ENCODE data around the gene IRGQ.
A peak's percentile ranks its signal among the peaks of the same experiment; 100 is the strongest.
"Not testable (repeated sequence)": the region's sequence is repeated elsewhere in the genome, so short reads cannot be mapped to it uniquely, and the experiment has no call there.

Gene IRGQ

DNA sequence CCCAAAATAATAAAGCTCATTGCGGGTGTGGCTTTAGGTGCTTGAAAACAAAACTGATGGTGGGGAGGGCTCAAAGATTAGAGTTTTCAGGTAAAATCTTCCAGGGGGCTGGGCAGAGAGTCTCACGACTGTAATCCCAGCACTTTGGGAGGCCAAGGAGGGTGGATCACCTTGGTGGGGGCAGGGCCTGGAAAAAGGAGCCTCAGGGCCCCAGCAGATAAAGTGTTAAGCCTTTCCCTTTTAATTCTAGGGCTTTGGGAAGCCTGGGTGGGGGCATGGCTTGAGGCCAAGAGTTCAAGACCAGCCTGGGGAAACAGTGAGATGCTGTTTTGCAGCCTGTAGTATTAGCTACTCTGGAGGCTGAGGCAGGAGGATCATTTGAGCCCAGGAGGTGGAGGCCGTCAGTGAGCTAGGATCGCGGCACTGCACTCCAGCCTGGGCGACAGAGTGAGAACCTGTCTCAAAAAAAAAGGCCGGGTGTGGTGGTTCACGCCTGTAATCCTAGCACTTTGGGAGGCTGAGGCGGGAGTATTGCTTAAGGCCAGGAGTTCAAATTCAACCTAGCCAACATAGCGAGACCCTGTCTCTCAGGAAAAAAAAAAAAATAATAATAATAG lies 1.7 kb downstream of the IRGQ start:
- Histone ChIP-seq H3K9ac (ENCODE audit: low read length) (no peak overlapping the region), H3K4me1 (ENCODE audit: control insufficient read depth, low read depth, low read length) (peaks cover 4% of the 10 kb centered on the region), H3K27me3 (ENCODE audit: control insufficient read depth, insufficient read depth, low read length) (no peaks in the 10 kb centered on the region), H3K36me3 (ENCODE audit: control insufficient read depth, low read depth, low read length) (peaks cover 13% of the 10 kb centered on the region), H3K27ac (ENCODE audit: low read length) (no peak overlapping the region), H3K4me3 (ENCODE audit: low read length) (peak overlapping the region; percentile 86), H3K9me3 (ENCODE audit: control insufficient read depth, low read depth, low read length) (no peaks in the 10 kb centered on the region)

DNA sequence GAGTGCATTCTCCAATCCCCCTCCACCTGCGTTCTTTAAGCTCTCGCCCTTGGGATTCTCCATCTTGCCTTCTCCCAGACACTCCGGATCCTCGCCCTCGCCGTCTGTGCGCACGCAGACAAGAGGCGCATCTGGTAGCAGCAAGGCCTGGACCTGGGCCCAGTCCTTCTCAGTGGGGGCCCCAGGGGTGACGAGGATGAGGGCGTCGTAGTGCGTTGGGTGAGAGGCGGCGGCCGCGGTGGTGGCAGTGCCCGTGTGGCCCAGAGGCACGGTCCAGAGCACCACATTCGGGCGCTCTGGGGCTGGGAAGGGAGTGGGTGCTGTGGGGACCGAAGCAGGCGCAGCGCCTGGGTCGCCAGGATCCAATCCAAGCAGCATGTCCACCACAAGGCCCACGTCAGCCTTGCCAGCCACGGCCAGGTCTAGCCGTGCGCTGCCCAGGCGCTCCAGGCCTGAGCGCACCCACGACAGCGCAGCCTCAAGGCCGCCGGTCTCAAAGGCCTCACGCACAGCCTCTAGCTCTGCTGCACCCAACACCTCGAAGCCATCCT lies 3.1 kb downstream of the IRGQ start:
- no peaks in the 10 kb centered on the region for H3K27me3 ChIP-seq (ENCODE audit: control insufficient read depth, insufficient read depth, low read length)
- H3K9me3 ChIP-seq (ENCODE audit: control insufficient read depth, low read depth, low read length): no peaks in the 10 kb centered on the region
- no peak overlapping the region for H3K4me3 ChIP-seq (ENCODE audit: low read length)
- peaks cover 4% of the 10 kb centered on the region for H3K4me1 ChIP-seq (ENCODE audit: control insufficient read depth, low read depth, low read length)
- H3K9ac ChIP-seq (ENCODE audit: low read length): no peak overlapping the region
- H3K36me3 ChIP-seq (ENCODE audit: control insufficient read depth, low read depth, low read length): peaks cover 14% of the 10 kb centered on the region
- no peak overlapping the region for H3K27ac ChIP-seq (ENCODE audit: low read length)

DNA sequence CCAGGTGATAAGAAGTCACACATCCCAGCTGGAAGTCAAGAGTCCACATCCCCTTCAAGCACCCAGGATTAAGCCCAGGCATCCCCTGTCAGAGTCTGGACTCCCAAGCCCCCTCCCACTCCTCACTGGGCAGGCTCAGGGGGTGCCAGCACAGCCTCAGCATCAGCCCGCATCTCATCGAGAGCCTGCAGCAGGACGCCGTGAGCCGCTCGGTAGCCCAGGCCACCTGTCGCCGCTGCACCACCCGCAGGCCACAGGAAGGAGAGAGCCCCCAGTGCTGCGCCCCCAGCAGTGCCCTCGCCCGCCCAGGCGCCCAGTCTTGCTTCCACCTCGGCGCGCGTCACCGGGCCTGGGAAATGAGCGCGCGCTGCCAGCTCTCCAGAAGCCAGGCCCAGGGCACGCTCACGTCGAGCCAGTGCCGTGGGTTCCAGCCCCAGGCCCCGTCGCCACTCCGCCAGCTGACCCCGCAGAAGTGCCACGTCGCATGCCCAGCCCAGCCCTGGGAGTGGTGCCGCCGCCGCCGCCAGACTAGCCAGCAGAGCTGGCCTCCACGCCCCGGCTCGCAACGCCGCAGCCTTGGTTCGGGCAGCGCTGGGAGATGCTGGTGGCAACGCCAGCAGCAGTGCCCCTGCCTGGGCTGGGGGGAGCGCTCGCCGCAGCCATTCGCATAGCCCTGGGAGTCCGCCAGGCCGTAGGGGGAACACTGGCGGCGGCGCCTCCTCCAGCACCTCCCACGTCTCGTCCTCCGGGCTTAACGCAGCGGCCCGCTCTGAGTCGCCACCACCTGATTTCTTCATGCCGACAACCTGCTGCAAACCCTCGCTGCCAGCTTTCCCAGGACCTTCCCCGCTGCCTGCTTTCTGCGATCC lies 3.8 kb downstream of the IRGQ start:
- Histone ChIP-seq H3K4me3 (ENCODE audit: low read length) (no peak overlapping the region), H3K4me1 (ENCODE audit: control insufficient read depth, low read depth, low read length) (peaks cover under 1% of the 10 kb centered on the region), H3K27ac (ENCODE audit: low read length) (no peak overlapping the region), H3K27me3 (ENCODE audit: control insufficient read depth, insufficient read depth, low read length) (no peaks in the 10 kb centered on the region), H3K9ac (ENCODE audit: low read length) (no peak overlapping the region), H3K9me3 (ENCODE audit: control insufficient read depth, low read depth, low read length) (no peaks in the 10 kb centered on the region), H3K36me3 (ENCODE audit: control insufficient read depth, low read depth, low read length) (peaks cover 14% of the 10 kb centered on the region)

DNA sequence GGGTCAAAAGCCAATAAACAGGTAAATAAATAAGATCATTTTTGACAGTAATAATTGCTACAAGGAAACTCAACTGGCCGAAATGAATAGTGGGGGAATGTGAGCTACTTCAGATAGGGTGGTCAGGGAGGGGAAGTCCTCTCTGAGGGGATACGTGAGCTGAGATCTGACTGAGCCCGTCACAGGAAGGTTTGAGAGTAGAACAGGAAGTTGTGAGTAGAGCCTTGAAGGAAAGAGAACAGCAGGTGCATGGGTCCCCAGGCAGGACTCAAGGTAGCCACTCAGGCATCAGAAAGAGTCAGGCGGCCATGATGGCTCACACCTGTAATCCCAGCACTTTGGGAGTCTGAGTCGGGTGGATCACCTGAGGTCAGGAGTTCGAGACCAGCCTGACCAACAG lies 6.3 kb downstream of the IRGQ start:
- Histone ChIP-seq H3K4me1 (ENCODE audit: control insufficient read depth, low read depth, low read length) (no peaks in the 10 kb centered on the region), H3K9ac (ENCODE audit: low read length) (no peak overlapping the region), H3K27ac (ENCODE audit: low read length) (no peak overlapping the region), H3K27me3 (ENCODE audit: control insufficient read depth, insufficient read depth, low read length) (no peaks in the 10 kb centered on the region), H3K9me3 (ENCODE audit: control insufficient read depth, low read depth, low read length) (no peaks in the 10 kb centered on the region), H3K4me3 (ENCODE audit: low read length) (no peak overlapping the region), H3K36me3 (ENCODE audit: control insufficient read depth, low read depth, low read length) (peaks cover 14% of the 10 kb centered on the region)

DNA sequence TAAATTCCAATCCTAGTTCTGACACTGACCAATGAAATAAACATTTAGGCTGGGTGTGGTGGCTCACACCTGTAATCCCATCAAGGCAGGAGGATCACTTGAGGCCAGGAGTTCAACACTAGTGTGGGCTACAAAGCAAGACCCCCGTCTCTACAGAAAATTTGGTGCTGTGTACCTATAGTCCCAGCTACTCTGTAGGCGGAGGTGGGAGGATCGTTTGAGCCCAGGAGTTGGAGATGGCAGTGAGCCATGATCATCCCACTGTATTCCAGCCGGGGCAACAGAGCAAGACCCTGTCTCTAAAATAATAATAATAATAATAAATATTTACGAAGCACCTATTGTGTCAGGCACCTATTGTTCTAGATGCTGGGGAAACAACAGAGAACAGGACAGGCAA lies 6.7 kb downstream of the IRGQ start:
- H3K9me3 ChIP-seq (ENCODE audit: control insufficient read depth, low read depth, low read length): no peaks in the 10 kb centered on the region
- H3K27me3 ChIP-seq (ENCODE audit: control insufficient read depth, insufficient read depth, low read length): no peaks in the 10 kb centered on the region
- H3K4me3 ChIP-seq (ENCODE audit: low read length): no peak overlapping the region
- H3K9ac ChIP-seq (ENCODE audit: low read length): no peak overlapping the region
- H3K4me1 ChIP-seq (ENCODE audit: control insufficient read depth, low read depth, low read length): no peaks in the 10 kb centered on the region
- no peak overlapping the region for H3K27ac ChIP-seq (ENCODE audit: low read length)
- peaks cover 14% of the 10 kb centered on the region for H3K36me3 ChIP-seq (ENCODE audit: control insufficient read depth, low read depth, low read length)

DNA sequence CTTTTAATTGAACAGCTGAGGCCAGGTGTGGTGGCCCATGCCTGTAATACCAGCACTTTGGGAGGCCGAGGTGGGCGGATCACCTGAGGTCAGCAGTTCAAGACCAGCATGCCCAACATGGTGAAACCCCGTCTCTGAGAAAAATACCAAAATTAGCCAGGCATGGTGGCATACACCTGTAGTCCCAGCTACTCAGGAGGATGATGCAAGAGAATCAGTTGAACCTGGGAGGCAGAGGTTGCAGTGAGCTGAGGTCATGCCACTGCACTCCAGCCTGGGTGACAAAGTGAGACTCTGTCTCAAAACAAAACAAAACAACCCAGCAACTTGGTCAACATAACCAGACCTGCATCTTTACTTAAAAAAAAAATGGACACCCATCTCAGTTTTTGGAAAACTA lies 8.9 kb downstream of the IRGQ start:
- not testable (repeated sequence) for H3K4me1 ChIP-seq (ENCODE audit: control insufficient read depth, low read depth, low read length); H3K9me3 ChIP-seq (ENCODE audit: control insufficient read depth, low read depth, low read length); H3K9ac ChIP-seq (ENCODE audit: low read length); H3K4me3 ChIP-seq (ENCODE audit: low read length); H3K36me3 ChIP-seq (ENCODE audit: control insufficient read depth, low read depth, low read length); H3K27me3 ChIP-seq (ENCODE audit: control insufficient read depth, insufficient read depth, low read length); H3K27ac ChIP-seq (ENCODE audit: low read length)

GRCh38 chr19:43586346-43586745 lies 9.6 kb downstream of the IRGQ start:
- Histone ChIP-seq H3K9me3 (ENCODE audit: control insufficient read depth, low read depth, low read length) (no peaks in the 10 kb centered on the region), H3K4me3 (ENCODE audit: low read length) (no peak overlapping the region), H3K4me1 (ENCODE audit: control insufficient read depth, low read depth, low read length) (peaks cover 3% of the 10 kb centered on the region), H3K9ac (ENCODE audit: low read length) (no peak overlapping the region), H3K27me3 (ENCODE audit: control insufficient read depth, insufficient read depth, low read length) (no peaks in the 10 kb centered on the region), H3K36me3 (ENCODE audit: control insufficient read depth, low read depth, low read length) (peaks cover 8% of the 10 kb centered on the region), H3K27ac (ENCODE audit: low read length) (no peak overlapping the region)

- H3K4me3 ChIP-seq (ENCODE audit: low read length): no peak overlapping the region
- H3K36me3 ChIP-seq (ENCODE audit: control insufficient read depth, low read depth, low read length): peaks cover 4% of the 10 kb centered on the region
- no peak overlapping the region for H3K27ac ChIP-seq (ENCODE audit: low read length)
- no peaks in the 10 kb centered on the region for H3K9me3 ChIP-seq (ENCODE audit: control insufficient read depth, low read depth, low read length)
- H3K9ac ChIP-seq (ENCODE audit: low read length): no peak overlapping the region
- no peaks in the 10 kb centered on the region for H3K27me3 ChIP-seq (ENCODE audit: control insufficient read depth, insufficient read depth, low read length)
- H3K4me1 ChIP-seq (ENCODE audit: control insufficient read depth, low read depth, low read length): peaks cover 7% of the 10 kb centered on the region
These were observed 11.4 kb downstream of the IRGQ start for GRCh38 chr19:43584484-43584883.

- Histone ChIP-seq H3K4me3 (ENCODE audit: low read length) (no peak overlapping the region), H3K27me3 (ENCODE audit: control insufficient read depth, insufficient read depth, low read length) (no peaks in the 10 kb centered on the region), H3K9ac (ENCODE audit: low read length) (no peak overlapping the region), H3K27ac (ENCODE audit: low read length) (no peak overlapping the region), H3K9me3 (ENCODE audit: control insufficient read depth, low read depth, low read length) (no peaks in the 10 kb centered on the region), H3K36me3 (ENCODE audit: control insufficient read depth, low read depth, low read length) (no peaks in the 10 kb centered on the region), H3K4me1 (ENCODE audit: control insufficient read depth, low read depth, low read length) (peaks cover 7% of the 10 kb centered on the region)
These were observed 13.4 kb downstream of the IRGQ start for GRCh38 chr19:43582495-43582894.

GRCh38 chr19:43581467-43581866 lies 14.5 kb downstream of the IRGQ start:
- H3K9ac ChIP-seq (ENCODE audit: low read length): peak overlapping the region; percentile 90
- peaks cover 8% of the 10 kb centered on the region for H3K4me1 ChIP-seq (ENCODE audit: control insufficient read depth, low read depth, low read length)

GRCh38 chr19:43578787-43579186 lies 17.1 kb downstream of the IRGQ start:
- Histone ChIP-seq H3K27me3 (ENCODE audit: control insufficient read depth, insufficient read depth, low read length) (no peaks in the 10 kb centered on the region), H3K27ac (ENCODE audit: low read length) (no peak overlapping the region), H3K9me3 (ENCODE audit: control insufficient read depth, low read depth, low read length) (no peaks in the 10 kb centered on the region), H3K9ac (ENCODE audit: low read length) (no peak overlapping the region), H3K4me1 (ENCODE audit: control insufficient read depth, low read depth, low read length) (peaks cover 16% of the 10 kb centered on the region), H3K4me3 (ENCODE audit: low read length) (no peak overlapping the region), H3K36me3 (ENCODE audit: control insufficient read depth, low read depth, low read length) (no peaks in the 10 kb centered on the region)

More at GRCh38 chr19:43581467-43581866, 14.5 kb downstream of the IRGQ start:
- Histone ChIP-seq H3K27me3 (ENCODE audit: control insufficient read depth, insufficient read depth, low read length) (no peaks in the 10 kb centered on the region), H3K36me3 (ENCODE audit: control insufficient read depth, low read depth, low read length) (no peaks in the 10 kb centered on the region), H3K4me3 (ENCODE audit: low read length) (peak overlapping the region; percentile 95), H3K9me3 (ENCODE audit: control insufficient read depth, low read depth, low read length) (no peaks in the 10 kb centered on the region), H3K27ac (ENCODE audit: low read length) (no peak overlapping the region)
